Non-pigmented ciliary epithelial cell (primary cell): ENCODE measurements around the gene MAGI3.
"Not testable (repeated sequence)": the region's sequence is repeated elsewhere in the genome, so short reads cannot be mapped to it uniquely, and the experiment has no call there.

Experiments
- DNase-seq: peaks from one replicate; pipeline ENCODE4 v3.0.0-alpha.2; 2010; ENCODE audit warnings: low read depth

The MAGI3 gene

GRCh38 chr1:113444857-113445256, 54.5 kb downstream of the MAGI3 start:
- DNase-seq: no peak

GRCh38 chr1:113451710-113452109, 61.4 kb downstream of the MAGI3 start:
- no peak for DNase-seq

GRCh38 chr1:113452921-113453770, 62.8 kb downstream of the MAGI3 start:
- peak; percentile 36 for DNase-seq

- DNase-seq: no peak
Observed at GRCh38 chr1:113453771-113454083, 63.4 kb downstream of the MAGI3 start.

GRCh38 chr1:113455374-113455773, 65.1 kb downstream of the MAGI3 start:
- DNase-seq: no peak

- peak; percentile 92 for DNase-seq
Observed at GRCh38 chr1:113456967-113457366, 66.7 kb downstream of the MAGI3 start.

GRCh38 chr1:113459279-113459678, 69.0 kb downstream of the MAGI3 start:
- DNase-seq: peak; percentile 1

GRCh38 chr1:113467991-113468390, 77.7 kb downstream of the MAGI3 start:
- DNase-seq: no peak

- not testable (repeated sequence) for DNase-seq
Observed at GRCh38 chr1:113478427-113479195, 88.3 kb downstream of the MAGI3 start.

GRCh38 chr1:113479713-113480676, 89.7 kb downstream of the MAGI3 start:
- DNase-seq: no peak

- not testable (repeated sequence) for DNase-seq
Observed at GRCh38 chr1:113485131-113485530, 94.8 kb downstream of the MAGI3 start.

- no peak for DNase-seq
Observed at GRCh38 chr1:113488576-113489177, 98.4 kb downstream of the MAGI3 start.

- no peak for DNase-seq
Observed at GRCh38 chr1:113490384-113490783, 100.1 kb downstream of the MAGI3 start.

- no peak for DNase-seq
Observed at GRCh38 chr1:113493533-113493932, 103.2 kb downstream of the MAGI3 start.

- DNase-seq: no peak
Observed at GRCh38 chr1:113505357-113505756, 115.0 kb downstream of the MAGI3 start.

- DNase-seq: no peak
Observed at GRCh38 chr1:113507552-113508214, 117.4 kb downstream of the MAGI3 start.

- DNase-seq: no peak
Observed at GRCh38 chr1:113508364-113509164, 118.2 kb downstream of the MAGI3 start.

- not testable (repeated sequence) for DNase-seq
Observed at GRCh38 chr1:113509766-113510165, 119.5 kb downstream of the MAGI3 start.

- no peak for DNase-seq
Observed at GRCh38 chr1:113511269-113511668, 121.0 kb downstream of the MAGI3 start.

- DNase-seq: no peak
Observed at GRCh38 chr1:113515498-113515897, 125.2 kb downstream of the MAGI3 start.
